HS-5 (cell line): Measurements from ENCODE around the gene LYPD3.
A peak's percentile ranks its signal among the peaks of the same experiment; 100 is the strongest.

Experiments used
- DNase-seq: peaks from one replicate; pipeline ENCODE4 v3.0.0-alpha.2; 2012; ENCODE audit warnings: low read depth

The LYPD3 gene

DNA sequence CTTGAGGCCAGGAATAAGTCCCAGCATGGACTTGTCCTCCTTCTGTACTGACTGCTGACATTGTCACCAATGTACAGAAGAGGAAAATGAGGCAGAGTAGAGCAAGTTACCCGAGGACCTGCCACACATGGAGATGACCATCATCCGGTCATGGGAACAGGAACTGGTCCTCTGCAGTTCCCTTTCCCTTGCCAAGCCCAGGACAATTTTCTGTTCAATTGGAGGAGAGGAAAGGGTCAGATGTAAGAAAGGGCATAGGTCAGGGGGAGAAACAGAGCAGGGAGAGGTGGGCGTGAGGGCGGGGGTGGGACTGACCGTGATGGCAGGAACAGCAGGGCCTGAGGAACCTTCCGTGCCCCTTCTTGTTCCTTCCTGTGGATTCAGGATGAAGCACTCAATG is 20.5 kb upstream of the LYPD3 start:
- no peak for DNase-seq

DNA sequence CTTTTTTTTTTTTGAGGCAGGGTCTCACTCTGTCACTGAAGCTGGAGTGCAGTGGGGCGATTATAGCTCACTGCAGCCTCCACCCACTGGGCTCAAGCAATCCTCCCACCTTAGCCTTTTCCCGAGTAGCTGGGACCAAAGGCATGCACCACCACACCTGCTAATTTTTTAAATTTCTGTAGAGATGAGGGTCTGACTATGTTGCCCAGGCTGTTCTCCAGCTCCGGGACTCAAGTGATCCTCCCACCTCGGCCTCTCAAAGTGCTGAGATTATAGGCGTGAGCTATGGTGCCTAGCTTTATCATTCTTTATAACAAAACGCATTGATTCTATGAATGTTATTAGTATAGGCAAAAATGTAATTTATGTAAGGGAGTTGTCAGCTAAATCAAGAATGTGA is 17.9 kb upstream of the LYPD3 start:
- no peak for DNase-seq

DNA sequence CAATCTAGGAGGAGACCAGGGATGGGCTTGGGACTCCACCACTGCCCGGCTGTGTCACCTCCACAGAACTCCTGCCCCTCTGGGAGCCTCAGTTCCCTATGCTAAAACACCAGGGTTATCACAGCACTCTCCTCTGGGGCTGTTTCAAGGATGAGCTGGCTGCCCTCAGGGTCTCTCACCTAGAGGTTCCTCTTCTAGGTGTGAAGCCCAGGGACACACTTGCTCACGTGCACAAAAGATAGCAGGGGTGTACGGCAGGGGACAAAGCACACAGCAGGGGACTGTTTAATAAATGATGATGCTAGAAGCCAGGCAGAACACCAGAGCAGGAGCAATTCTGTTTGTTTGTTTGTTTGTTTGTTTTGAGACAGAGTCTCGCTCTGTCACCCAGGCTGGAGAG is 16.8 kb upstream of the LYPD3 start:
- DNase-seq, result no peak

DNA sequence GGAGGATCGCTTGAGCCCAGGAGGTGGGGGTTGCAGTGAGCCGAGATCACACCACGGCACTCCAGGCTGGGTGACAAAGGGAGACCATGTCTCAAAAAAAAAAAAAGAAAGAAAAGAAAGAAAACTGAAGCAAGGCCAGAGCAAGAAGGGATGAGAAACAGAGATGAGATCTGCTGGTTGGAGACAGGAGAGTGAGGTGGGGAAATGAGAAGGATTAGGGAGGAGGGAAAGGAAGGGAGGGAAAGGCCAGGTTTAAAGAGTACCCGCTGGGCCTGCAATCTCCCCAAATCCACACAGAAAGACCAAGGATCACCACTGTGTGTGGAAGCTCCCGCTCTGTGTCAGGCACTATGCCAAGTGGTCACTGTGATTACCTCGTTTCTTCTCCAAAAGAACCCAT is 16.3 kb upstream of the LYPD3 start:
- no peak for DNase-seq

DNA sequence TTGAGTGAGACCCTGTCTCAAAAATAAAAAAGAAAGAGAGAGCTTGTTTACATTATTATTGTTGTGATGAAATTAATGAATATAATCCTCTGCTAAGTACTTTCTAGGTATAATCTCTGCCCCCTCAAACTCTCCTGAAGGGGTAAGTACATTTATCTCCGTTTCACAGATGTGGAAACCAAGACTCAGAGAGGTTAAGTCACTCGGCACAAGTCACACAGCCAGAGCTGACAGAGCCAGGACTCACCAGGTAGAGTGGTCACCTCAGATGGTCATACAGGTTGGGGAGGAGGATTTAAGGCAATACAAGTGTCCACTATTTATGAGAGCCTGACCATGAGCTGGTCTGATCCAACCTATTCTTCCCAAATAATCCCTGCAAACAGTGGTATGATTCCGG is 15.2 kb upstream of the LYPD3 start:
- no peak for DNase-seq

DNA sequence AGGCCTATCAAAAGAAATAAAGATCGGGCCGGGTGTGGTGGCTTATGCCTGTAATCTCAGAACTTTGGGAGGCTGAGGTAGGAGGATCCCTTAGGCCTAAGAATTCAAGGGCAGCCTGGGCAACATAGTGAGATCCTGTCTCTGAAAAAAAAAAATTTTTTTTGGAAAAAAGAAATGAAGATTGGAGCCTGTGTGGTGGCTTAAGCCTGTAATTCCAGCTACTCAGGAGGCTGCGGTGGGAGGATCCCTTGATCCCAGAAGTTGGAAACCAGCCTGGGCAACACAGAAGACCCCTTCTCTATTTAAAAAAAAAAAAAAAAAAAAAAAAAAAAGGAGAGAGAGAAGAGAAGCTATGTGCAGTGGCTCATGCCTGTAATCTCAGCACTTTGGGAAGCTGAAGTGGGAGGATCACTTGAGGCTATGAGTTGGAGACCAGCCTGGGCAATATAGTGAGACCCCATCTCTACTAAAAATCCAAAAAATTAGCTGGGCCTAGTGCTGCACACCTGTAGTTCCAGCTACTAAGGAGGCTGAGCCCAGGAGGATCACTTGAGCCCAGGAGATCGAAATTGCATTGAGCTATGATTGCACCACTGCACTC is 14.7 kb upstream of the LYPD3 start:
- no peak for DNase-seq

DNA sequence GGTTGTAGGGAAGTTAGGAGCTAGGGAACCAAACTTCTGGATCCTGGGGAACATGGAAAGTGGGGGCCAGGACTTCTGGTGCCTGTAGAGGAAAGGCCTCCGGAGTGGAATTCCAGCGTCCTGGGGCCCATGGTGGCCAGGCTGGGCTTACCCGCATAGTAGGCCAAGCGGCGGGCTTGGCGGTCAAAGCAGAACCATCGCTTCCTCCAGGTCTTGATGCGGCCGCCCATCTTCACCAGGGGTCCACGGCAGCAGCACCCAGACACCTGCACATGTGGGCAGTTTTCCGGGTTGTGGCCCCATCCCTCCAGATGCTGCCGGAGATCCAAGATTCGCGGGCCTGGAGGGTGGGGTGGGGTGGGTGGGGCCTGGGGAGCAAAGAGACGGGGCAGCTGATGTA is 13.8 kb upstream of the LYPD3 start:
- no peak for DNase-seq

DNA sequence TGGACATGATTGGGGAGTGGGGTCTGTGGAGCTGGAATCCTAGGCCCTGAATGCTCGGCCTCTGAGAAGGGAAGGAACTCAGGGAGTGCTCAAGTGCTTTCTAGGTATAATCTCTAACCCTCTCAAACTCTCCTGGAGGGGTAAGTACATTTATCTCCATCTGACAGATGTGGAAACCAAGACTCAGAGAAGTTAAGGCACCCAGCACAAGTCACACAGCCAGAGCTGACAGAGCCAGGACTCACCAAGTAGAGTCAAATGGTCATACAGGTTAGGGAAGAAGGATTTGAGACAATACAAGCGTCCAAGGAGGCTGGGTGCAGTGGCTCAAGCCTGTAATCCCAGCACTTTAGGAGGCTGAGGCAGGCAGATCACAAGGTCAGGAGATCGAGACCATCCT is 12.9 kb upstream of the LYPD3 start:
- DNase-seq, result no peak

DNA sequence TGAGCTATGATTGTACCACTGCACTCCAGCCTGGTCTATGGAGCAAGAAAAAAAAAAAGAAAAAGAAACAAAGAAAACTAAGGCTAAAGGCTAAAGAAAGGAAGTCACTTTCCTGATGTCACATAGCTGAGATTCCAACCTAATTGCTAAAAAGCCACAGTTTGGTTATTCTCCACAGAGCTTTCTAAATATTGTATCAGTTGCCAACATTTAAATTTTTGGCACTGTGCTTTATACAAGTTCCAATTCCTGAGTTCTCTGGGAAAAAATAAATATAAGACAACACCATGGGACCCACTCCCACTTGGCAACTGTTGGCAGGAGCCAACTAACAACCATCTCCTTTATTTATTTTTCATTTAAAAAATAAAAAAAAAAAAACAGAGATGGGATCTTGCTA is 11.2 kb upstream of the LYPD3 start:
- DNase-seq, result peak; percentile 64

DNA sequence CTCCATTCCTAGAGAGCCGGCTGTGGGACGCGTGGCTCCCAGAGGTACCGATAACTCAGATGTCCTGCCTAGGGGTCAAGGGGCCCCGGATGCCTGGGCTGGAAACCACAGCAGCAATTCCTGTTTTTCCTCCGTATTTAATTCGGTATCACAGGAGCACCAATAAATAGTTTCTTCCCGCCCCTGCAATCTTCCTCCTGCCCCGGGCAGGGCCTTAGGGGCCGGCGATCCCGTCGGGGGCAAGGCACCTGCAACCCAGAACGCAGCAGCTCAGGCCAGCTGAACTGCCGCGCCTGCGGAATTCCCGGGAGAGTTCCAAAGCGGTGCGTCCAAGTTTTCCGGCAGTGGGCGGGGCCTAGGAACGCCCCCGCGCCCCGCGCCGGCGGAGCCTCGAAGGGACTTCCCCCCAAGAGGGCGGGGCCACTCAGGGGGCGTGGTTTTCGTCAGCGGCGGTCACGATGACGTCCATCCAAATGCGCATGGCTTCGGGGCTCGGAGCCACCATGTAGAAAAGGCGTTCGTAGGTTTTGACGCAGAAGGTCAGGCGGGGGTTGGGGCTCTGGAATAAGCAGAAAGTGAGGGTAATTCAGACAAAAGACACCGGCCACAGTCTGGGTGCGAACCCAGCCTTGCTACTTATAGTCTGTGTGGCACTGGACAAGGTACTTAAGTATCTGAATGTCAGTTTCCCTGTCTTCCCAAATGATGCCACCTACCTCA is 9.7 kb upstream of the LYPD3 start:
- no peak for DNase-seq

DNA sequence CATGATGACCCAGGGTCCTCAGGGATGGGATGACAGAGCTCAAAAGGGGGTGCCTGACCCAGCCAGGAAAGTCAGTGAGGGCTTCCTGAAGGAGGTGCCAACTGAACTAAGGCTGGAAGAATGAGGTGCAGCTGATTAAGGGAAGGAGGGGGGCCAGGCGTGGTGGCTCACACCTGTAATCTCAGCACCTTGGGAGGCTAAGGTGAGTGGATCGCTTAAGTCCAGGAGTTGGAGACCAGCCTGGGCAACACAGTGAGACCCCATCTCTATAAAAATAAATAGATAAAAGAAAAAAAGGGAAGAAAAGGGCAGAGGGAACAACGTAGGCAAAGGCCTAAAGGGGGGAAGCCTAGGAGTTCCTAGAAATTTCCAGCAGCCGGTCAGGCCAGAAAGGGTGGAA is 9.1 kb upstream of the LYPD3 start:
- DNase-seq, result no peak

DNA sequence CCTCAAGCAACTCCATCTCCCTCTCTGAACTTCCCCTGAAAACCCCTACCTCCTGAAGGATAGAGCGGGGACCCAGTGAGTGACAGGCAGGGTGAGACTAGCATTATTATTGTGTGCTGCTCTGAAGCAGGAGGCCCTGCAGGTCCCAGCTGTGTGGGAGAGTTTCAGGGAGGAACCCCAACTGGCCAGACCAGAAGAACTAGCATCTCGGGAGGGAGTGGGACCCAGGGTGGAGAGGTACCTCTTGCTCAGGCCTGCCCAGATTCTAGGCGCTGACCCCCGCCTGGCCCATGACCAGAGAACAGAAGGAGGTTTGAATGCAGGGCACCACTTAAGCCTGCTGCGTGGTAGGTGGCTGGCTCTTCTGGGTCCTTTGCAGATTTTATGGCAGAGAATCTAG is 5.7 kb upstream of the LYPD3 start:
- no peak for DNase-seq

DNA sequence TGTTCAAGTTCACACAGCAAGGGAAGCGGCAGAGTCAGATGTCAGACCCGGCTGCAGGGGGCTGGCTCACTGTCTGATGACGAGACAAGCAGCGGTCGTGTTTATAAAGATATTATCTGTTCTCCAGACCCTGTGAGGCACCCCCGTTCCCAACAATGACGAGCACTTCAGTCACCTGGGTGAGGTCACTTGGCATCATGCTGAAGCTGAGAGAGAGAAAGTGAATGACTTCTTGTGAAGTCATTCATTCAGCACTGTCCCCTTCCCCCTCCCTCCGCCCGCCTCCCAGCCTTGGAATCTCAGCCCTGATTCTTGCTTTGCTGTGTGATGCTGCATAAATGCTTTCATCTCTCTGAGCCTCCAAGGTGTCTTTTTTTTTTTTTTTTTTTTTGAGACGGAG is 4.9 kb upstream of the LYPD3 start:
- DNase-seq, result no peak

DNA sequence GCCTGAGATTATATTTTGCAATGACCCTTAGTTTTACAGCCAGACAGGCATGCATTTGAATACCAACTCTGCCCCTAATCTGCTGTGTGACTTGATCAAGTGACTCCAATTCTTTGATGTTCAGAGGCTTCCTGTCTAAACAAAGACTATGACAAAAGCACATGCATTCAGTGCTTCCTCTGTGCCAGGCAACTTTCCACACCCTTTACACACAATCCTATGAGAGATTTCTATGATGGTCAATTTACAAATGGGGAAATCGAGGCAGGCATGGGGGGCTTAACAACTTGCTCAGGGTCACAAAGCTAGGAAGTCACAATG is 3.7 kb upstream of the LYPD3 start:
- no peak for DNase-seq

DNA sequence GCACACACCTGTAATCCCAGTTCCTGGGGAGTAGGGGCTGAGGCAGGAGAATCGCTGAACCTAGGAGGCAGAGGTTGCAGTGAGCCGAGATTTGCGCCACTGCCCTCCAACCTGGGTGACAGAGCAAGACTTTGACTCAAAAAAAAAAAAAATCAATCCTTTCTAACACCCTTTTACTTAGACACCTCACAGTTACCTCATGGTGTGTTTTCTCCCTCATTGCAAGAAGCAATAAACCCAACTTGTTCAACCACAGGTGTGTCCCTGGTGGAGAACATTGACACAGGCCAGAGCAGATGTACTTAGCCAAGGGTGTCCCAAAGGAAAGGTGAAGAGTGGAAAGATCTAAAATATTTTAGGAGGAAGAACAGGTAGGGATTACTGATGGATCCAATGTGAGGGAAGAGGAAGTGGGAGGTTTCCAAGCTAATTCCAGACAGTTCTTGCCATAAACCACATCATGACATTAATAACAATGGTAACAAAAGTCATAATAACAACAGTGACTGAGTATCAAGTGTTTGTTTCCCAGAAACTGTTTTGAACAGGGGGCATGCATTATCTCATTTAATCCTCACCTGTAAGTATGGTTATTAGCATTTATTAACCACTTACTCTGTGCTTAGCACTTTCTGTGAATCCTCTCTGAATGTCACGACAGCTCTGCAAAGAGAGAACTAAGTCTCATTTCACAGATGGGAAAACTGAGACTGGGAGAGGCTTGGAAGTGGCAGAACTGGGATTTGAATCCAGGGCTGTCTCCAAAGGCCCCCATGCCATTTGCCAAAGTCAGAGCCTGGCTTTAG is 3.1 kb upstream of the LYPD3 start:
- DNase-seq, result no peak

DNA sequence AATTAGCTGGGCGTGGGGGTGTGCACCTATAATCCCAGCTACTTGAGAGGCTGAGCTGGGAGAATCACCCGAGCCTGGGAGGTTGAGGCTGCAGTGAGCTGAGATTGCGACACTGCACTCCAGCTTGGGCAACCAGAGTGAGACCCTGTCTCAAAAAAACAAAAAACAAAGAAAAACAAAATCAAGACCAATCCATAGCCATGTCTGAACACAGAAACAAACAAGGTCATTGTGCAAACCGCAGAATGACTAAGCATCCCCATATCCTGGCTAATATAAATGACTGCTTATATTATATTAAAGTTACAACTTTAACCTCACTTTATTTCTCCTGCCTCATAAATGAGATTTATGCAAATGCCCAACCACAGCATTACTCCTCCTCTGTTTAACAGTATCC is 2.3 kb upstream of the LYPD3 start:
- no peak for DNase-seq

DNA sequence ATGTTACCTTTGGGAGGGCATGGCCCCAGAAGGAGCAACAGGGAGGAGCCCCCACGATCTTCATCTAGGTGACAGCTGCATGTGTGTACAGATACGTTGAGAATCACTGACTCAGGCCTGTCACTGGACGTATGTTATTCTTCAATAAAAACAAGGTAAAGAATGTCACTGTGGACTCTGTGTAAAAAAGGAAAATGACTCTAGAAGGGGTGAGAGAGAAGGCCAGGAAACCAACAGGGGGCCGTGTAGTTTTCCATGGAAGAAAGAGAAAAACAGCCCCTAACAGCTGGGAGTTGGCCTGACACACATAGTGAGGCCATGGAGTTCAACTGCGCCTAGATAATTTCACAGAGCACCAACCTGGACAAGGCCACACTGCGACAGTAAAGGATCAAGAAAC is 1.9 kb upstream of the LYPD3 start:
- no peak for DNase-seq

DNA sequence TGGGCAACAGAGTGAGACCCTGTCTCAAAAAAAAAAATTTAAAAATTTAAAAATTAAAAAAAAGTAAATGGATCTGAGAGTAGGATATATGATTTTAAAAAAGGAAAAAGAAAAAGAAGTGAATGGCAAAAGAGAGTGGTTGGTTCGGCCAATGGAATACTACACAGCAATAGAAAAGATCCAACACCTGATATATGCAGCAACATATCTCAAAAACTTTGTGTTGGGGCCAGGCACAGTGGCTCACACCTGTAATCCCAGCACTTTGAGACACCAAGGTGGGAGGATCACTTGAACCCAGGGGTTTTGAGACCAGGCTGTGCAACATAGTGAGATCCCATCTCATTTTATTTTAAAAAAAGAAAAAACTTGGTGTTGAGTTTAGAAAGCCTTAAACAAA is 1.4 kb upstream of the LYPD3 start:
- DNase-seq, result no peak

DNA sequence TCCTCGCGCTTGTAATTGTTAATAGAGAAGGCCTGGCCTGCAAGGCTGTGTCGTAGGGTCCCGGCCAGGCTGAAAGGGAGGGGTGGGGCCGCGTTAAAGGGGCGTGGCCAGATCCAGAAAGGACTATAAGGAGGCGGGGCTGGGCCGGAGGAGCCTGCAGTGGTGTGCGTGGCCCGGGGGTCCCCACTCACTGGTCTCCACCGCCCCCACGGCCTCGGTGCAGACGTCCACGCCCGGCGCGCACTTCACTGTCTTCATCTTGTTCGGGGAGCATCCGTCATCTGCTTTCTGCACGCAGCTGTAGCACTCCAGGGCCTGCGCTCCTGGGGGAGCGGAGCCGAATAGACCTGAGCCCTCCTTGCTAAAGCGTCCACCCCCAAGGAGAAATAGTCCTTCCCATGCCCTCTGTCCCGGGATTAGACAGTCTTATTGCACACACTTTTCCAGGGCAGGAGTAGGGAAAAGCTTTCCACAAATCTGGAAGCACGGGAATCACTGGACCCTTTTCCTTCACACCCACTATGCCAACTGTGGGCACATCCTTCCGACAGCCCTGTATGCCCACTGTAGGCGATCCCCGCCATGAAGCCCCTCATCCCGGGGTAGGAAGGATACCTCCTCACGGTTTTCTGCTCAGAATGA is 1.2 kb downstream of the LYPD3 start:
- no peak for DNase-seq

DNA sequence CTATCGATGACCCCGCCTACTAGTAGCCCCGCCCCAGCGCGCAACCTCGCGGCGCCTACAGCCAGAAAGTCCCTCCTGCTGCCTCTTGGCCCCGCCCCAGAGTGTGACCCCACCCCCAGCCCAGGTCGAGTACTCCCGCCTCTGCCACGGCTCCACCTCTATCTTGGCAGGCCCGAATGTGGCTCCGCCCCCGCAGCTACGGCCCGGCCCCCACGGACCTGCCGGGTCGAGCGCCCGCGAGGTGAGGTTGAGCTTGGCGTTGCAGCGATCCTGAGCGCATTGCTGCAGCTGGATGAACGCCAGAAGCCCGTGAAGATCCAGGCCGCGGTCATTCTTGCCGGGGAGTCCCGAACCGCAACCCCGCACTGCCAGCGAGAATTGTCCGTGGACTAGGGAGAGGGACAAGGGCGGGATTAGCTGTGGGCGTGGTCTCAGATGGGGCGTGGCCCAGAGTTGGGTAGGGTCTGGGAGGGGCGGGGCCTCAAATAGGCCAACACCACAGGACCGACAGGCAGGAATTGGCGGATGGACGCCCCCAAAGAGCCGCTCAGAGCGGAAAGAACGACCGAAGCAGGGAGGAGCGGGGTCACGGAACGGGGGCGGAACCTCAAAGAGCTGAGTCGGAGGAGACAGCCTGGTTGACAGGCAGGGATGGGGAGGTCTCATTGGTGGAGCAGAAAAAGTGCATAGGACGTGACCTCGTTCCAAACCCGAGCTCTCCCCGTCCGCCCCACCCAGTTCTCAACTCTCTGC is 1.9 kb downstream of the LYPD3 start:
- peak; percentile 77 for DNase-seq

DNA sequence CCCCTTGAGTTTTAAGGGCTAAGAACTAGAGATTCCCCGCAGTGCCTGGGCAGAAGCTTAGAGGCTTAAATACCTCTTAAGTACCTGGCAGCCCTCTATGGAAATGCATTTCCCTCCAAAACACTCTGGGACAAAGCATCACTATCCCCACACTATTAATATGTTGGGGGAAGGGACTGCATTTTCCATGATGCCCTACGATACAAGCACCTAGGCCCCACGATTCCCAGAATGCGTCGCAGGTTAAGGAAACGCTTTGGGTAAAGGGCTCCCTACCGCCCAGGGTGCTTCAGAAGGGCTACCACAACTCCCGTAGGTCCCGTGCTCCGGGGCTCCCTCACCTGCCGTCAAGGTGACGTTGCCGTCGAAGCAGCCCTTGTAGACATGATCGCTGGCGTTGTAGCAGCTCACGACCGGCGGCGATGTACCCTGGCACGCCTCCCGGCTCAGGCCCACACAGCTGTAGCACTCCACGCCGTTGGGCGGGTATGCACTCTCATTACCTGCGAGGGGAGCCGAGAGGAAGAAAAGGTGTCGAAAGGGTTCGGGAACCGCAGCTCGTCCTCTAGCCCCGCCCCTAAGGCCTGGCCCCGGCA is 2.5 kb downstream of the LYPD3 start:
- no peak for DNase-seq

DNA sequence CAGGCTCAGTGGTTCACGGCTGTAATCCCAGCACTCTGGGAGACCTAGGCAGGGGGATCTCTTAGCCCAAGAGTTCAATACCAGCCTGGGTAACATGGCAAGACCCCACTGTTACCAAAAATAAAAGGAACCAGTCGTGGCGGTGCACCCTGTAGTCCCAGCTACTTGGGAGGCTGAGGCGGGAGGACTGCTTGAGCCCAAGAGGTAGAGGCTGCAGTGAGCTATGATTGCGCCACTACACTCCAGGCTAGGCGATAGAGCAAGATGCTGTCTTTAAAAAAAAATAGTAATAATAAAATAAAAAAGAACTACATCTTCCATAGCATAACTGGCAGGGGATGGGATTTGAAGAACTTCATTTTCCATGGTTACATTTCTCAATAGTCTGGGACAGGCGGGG is 3.0 kb downstream of the LYPD3 start:
- no peak for DNase-seq
